PC-3 (cell line): ENCODE measurements around the gene MARK4.

Source experiments
- CTCF ChIP-seq: fragments of 300-600 bp; sonication (generic); conservative IDR thresholded peaks from 2 replicates; pipeline ENCODE4 v1.5.1; 2017; ENCODE audit warnings: antibody characterized with exemption, low read depth, mild to moderate bottlenecking, low read length
- EZH2 ChIP-seq: fragments of 300-600 bp; sonication (generic); IDR thresholded peaks from one replicate; pipeline ENCODE4 v1.6.1; 2017; ENCODE audit warnings: antibody characterized with exemption, mild to moderate bottlenecking, low read length; ENCODE audit not compliant: unreplicated experiment
- EZH2phosphoT487 ChIP-seq: fragments of 300-600 bp; sonication (generic); IDR thresholded peaks from 2 replicates; pipeline ENCODE4 v1.6.1; 2018; ENCODE audit warnings: mild to moderate bottlenecking, antibody characterized with exemption, low read length, borderline replicate concordance

GRCh38 chr19:45216667-45217066, 34.4 kb upstream of the MARK4 start:
- TF ChIP-seq CTCF (no peak), EZH2phosphoT487 (no peak), EZH2 (no peak)
